H9 (cell line): Measurements from ENCODE around the gene FAS. TPM values are rescaled to one million over a fixed set of nuclear protein-coding genes. Genes with fewer than 3 reads are reported as not detected.

Source experiments
- DNase-seq: peaks from one replicate; pipeline ENCODE4 v3.0.0-alpha.2; 2017
- H2AFZ ChIP-seq: one replicate; pipeline ENCODE4 v1.6.1; 2013; ENCODE audit warnings: mild to moderate bottlenecking, low read length, control low read depth, moderate library complexity
- H2AK5ac ChIP-seq: 2 replicates; pipeline ENCODE4 v1.6.1; 2013; ENCODE audit warnings: low read length, control low read depth, mixed read lengths; ENCODE audit not compliant: insufficient read length
- H2BK120ac ChIP-seq: one replicate; pipeline ENCODE4 v1.6.1; 2013; ENCODE audit warnings: low read depth, mild to moderate bottlenecking, low read length, control low read depth, inconsistent platforms; ENCODE audit not compliant: poor library complexity, severe bottlenecking
- H2BK12ac ChIP-seq: 2 replicates; pipeline ENCODE4 v1.6.1; 2013; ENCODE audit warnings: low read length, control low read depth, mixed read lengths, low read depth; ENCODE audit not compliant: insufficient read length
- H2BK15ac ChIP-seq: 2 replicates; pipeline ENCODE4 v1.6.1; 2013; ENCODE audit warnings: low read depth, low read length, control low read depth
- H2BK20ac ChIP-seq: one replicate; pipeline ENCODE4 v1.6.1; 2013; ENCODE audit warnings: low read depth, mild to moderate bottlenecking, low read length, control low read depth, inconsistent platforms; ENCODE audit not compliant: poor library complexity, severe bottlenecking
- H2BK5ac ChIP-seq: 2 replicates; pipeline ENCODE4 v1.6.1; 2013; ENCODE audit warnings: low read length, control low read depth, mixed read lengths; ENCODE audit not compliant: insufficient read length
- H3K14ac ChIP-seq: 2 replicates; pipeline ENCODE4 v1.6.1; 2013; ENCODE audit warnings: low read length, control low read depth; ENCODE audit not compliant: insufficient read depth
- H3K18ac ChIP-seq: 2 replicates; pipeline ENCODE4 v1.6.1; 2013; ENCODE audit warnings: low read depth, mild to moderate bottlenecking, mixed read lengths, low read length, control low read depth; ENCODE audit not compliant: insufficient read length
- H3K23ac ChIP-seq: 2 replicates; pipeline ENCODE4 v1.6.1; 2013; ENCODE audit warnings: low read length, control low read depth, mixed read lengths, low read depth; ENCODE audit not compliant: insufficient read length
- H3K23me2 ChIP-seq: 2 replicates; pipeline ENCODE4 v1.6.1; 2013; ENCODE audit warnings: low read depth, mild to moderate bottlenecking, mixed read lengths, low read length, control low read depth; ENCODE audit not compliant: insufficient read length, poor library complexity, severe bottlenecking
- H3K27ac ChIP-seq: 2 replicates; pipeline ENCODE4 v1.5.1; 2013; ENCODE audit warnings: low read length, control low read depth, mixed read lengths, low read depth; ENCODE audit not compliant: insufficient read length
- H3K27me3 ChIP-seq: 2 replicates; pipeline ENCODE4 v1.6.1; 2013; ENCODE audit warnings: low read length, control low read depth, inconsistent platforms; ENCODE audit not compliant: insufficient read depth
- H3K4ac ChIP-seq: 2 replicates; pipeline ENCODE4 v1.6.1; 2013; ENCODE audit warnings: low read depth, mild to moderate bottlenecking, control low read depth, inconsistent platforms, low read length, moderate library complexity
- H3K4me1 ChIP-seq: 2 replicates; pipeline ENCODE4 v1.6.1; 2013; ENCODE audit warnings: low read length, control low read depth, inconsistent platforms; ENCODE audit not compliant: insufficient read depth
- H3K4me2 ChIP-seq: 2 replicates; pipeline ENCODE4 v1.6.1; 2013; ENCODE audit warnings: low read length, control low read depth, mixed read lengths; ENCODE audit not compliant: insufficient read length, insufficient read depth
- H3K56ac ChIP-seq: 2 replicates; pipeline ENCODE4 v1.6.1; 2013; ENCODE audit warnings: low read depth, mild to moderate bottlenecking, mixed read lengths, low read length, control low read depth; ENCODE audit not compliant: insufficient read length
- H3K79me1 ChIP-seq: 2 replicates; pipeline ENCODE4 v1.6.1; 2013; ENCODE audit warnings: low read depth, mild to moderate bottlenecking, moderate library complexity, low read length, control low read depth, inconsistent platforms; ENCODE audit not compliant: insufficient read depth, poor library complexity, severe bottlenecking
- H3K79me2 ChIP-seq: 2 replicates; pipeline ENCODE4 v1.6.1; 2013; ENCODE audit warnings: low read length, control low read depth, inconsistent platforms; ENCODE audit not compliant: insufficient read depth
- H3K9ac ChIP-seq: 2 replicates; pipeline ENCODE4 v1.6.1; 2013; ENCODE audit warnings: low read length, control low read depth, mixed read lengths; ENCODE audit not compliant: insufficient read length; ENCODE audit errors: extremely low read depth
- H3K9me3 ChIP-seq: one replicate; pipeline ENCODE4 v1.6.1; 2013; ENCODE audit warnings: low read depth, low read length, inconsistent platforms; ENCODE audit not compliant: control insufficient read depth
- H3T11ph ChIP-seq: one replicate; pipeline ENCODE4 v1.6.1; 2013; ENCODE audit warnings: mild to moderate bottlenecking, low read length, control low read depth, inconsistent platforms
- H4K20me1 ChIP-seq: one replicate; pipeline ENCODE4 v1.6.1; 2013; ENCODE audit not compliant: control insufficient read depth, insufficient read length, insufficient read depth
- H4K5ac ChIP-seq: 2 replicates; pipeline ENCODE4 v1.6.1; 2013; ENCODE audit warnings: low read depth, mild to moderate bottlenecking, mixed read lengths, low read length, control low read depth; ENCODE audit not compliant: insufficient read length
- H4K8ac ChIP-seq: replicated peaks from 2 replicates; pipeline ENCODE4 v1.6.1; 2013; ENCODE audit warnings: low read length, control low read depth, mixed read lengths, low read depth; ENCODE audit not compliant: insufficient read length
- H4K91ac ChIP-seq: 2 replicates; pipeline ENCODE4 v1.6.1; 2013; ENCODE audit warnings: low read depth, mild to moderate bottlenecking, moderate library complexity, mixed read lengths, low read length, control low read depth; ENCODE audit not compliant: insufficient read length
- H3K27ac Mint-ChIP-seq, 3 experiments: 2 replicates in 2 of 3; 3 replicates in 1 of 3; pipeline ENCODE4 v1.8.0; 2020 to 2021; ENCODE audit warnings: mixed read lengths in 3 of 3, mild to moderate bottlenecking in 1 of 3, moderate library complexity in 1 of 3
- H3K27me3 Mint-ChIP-seq: 2 replicates; pipeline ENCODE4 v1.8.0; 2021; ENCODE audit warnings: low read depth, mild to moderate bottlenecking, moderate library complexity, mixed read lengths
- H3K36me3 Mint-ChIP-seq, 3 experiments: 2 replicates in 2 of 3; 3 replicates in 1 of 3; pipeline ENCODE4 v1.8.0; 2020 to 2021; ENCODE audit warnings: low read depth in 3 of 3, mixed read lengths in 3 of 3; ENCODE audit not compliant: insufficient read depth in 1 of 3
- H3K4me1 Mint-ChIP-seq, 2 experiments: 2 replicates each; pipeline ENCODE4 v1.8.0; 2020; ENCODE audit warnings: mixed read lengths in 2 of 2
- H3K4me3 Mint-ChIP-seq, 2 experiments: 2 replicates in 1 of 2; 3 replicates in 1 of 2; pipeline ENCODE4 v1.8.0; 2020 to 2021; ENCODE audit warnings: mild to moderate bottlenecking in 2 of 2, mixed read lengths in 2 of 2, moderate library complexity in 1 of 2
- H3K9me3 Mint-ChIP-seq, 2 experiments: 2 replicates in 1 of 2; 3 replicates in 1 of 2; pipeline ENCODE4 v1.8.0; 2020; ENCODE audit warnings: mild to moderate bottlenecking in 2 of 2, mixed read lengths in 2 of 2, moderate library complexity in 1 of 2
- WGBS: extraction: QIAGEN DNeasy Blood & Tissue Kit; methylation state at CpG from one replicate; pipeline ENCODE4 v1.1.7; 2013; ENCODE audit warnings: missing lambda C conversion rate, low lambda C conversion rate, mixed read lengths; ENCODE audit not compliant: insufficient read length; ENCODE audit errors: extremely low coverage; 5-methylcytosine and 5-hydroxymethylcytosine counted together
- total RNA-seq: library from RNA; stranded (reverse); gene quantifications from 2 replicates; pipeline ENCODE4 v1.2.1, GENCODE V29; 2021
- TF ChIP-seq, protein P1 (sequence below): fragments of 200-600 bp; sonication (generic); conservative IDR thresholded peaks from 3 replicates; pipeline ENCODE4 v1.8.0; 2021; ENCODE audit warnings: antibody characterized with exemption, mild to moderate bottlenecking

FAS gene
- total RNA-seq, 1 experiment from 2014 or later = 3.0 TPM

DNA sequence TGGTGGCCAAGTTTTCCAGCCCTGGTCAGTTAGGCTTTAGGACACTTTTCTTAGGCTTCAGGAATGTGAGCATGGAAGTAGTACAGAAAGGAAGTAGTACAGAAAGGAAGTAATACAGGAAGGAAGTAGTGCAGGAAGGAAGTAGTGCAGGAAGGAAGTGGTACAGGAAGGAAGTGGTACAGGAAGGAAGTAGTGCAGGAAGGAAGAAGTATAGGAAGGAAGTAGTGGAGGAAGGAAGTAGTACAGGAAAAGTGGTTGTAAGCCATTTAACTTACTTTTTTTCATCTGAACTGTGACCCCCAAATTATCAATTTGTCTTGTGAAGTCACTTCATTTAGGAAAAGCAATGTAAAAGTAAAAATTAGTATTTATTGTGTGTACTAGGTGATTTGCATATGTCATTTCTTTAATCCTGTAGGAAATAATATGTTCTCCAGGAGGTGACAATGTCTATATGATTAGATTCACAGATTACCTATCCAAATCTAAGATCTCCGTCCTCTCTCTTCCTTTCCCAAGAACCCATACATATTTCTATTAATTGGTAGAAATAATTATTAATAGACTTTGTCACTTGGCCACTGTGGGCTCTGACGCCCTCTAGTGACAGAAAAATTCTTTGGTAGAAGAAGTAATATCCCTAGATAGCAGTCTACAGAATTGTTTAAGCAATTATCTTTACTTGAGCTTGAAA lies 3.9 kb upstream of the FAS start:
- Histone ChIP-seq H3K23me2 (peaks cover 15% of the 10 kb centered on the region), H2BK5ac (no peak overlapping the region), H3K27ac (no peak overlapping the region), H3K79me2 (no peaks in the 10 kb centered on the region), H4K91ac (no peak overlapping the region), H3K9me3 (no peaks in the 10 kb centered on the region), H2BK15ac (no peak overlapping the region), H3K4me2 (no peak overlapping the region), H3K27me3 (no peaks in the 10 kb centered on the region; the same call in 1 of the 2 replicates), H4K20me1 (no peaks in the 10 kb centered on the region), H2BK12ac (no peak overlapping the region), H4K8ac (no peak overlapping the region), H3K79me1 (no peaks in the 10 kb centered on the region), H3T11ph (no peak overlapping the region), H2AK5ac (no peak overlapping the region), H3K18ac (no peak overlapping the region), H2BK20ac (no peak overlapping the region), H3K4ac (no peak overlapping the region), H3K9ac (no peak overlapping the region), H4K5ac (no peak overlapping the region), H3K4me1 (no peaks in the 10 kb centered on the region), H3K14ac (no peak overlapping the region), H3K56ac (no peak overlapping the region), H2AFZ (no peak overlapping the region), H2BK120ac (no peak overlapping the region), H3K23ac (no peak overlapping the region)
- H3K4me3 Mint-ChIP-seq = peak overlapping the region in 1 of 2 experiments; percentile 33; a peak in 2 of 5 replicates
- H3K36me3 Mint-ChIP-seq = no peaks in the 10 kb centered on the region; a peak in 1 of 7 replicates
- peaks cover 13 to 18% of the 10 kb centered on the region in 2 experiments for H3K4me1 Mint-ChIP-seq
- no peak for DNase-seq
- no CpG with 5 or more reads among the region's 2 CpGs for WGBS
- peaks cover 34% of the 10 kb centered on the region for H3K27me3 Mint-ChIP-seq
- H3K27ac Mint-ChIP-seq = no peak overlapping the region; a peak in 1 of 7 replicates
- 0 out of 5 replicates have a peak, but pooled peaks cover 0 to 2% of the 10 kb centered on the region in 2 experiments for H3K9me3 Mint-ChIP-seq
- TF ChIP-seq, protein P1, sequence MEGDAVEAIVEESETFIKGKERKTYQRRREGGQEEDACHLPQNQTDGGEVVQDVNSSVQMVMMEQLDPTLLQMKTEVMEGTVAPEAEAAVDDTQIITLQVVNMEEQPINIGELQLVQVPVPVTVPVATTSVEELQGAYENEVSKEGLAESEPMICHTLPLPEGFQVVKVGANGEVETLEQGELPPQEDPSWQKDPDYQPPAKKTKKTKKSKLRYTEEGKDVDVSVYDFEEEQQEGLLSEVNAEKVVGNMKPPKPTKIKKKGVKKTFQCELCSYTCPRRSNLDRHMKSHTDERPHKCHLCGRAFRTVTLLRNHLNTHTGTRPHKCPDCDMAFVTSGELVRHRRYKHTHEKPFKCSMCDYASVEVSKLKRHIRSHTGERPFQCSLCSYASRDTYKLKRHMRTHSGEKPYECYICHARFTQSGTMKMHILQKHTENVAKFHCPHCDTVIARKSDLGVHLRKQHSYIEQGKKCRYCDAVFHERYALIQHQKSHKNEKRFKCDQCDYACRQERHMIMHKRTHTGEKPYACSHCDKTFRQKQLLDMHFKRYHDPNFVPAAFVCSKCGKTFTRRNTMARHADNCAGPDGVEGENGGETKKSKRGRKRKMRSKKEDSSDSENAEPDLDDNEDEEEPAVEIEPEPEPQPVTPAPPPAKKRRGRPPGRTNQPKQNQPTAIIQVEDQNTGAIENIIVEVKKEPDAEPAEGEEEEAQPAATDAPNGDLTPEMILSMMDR = peak; percentile 83
